Measurements from ENCODE around the gene MTHFR.
A peak's percentile ranks its signal among the peaks of the same experiment; 100 is the strongest.
"Not testable (repeated sequence)": the region's sequence is repeated elsewhere in the genome, so short reads cannot be mapped to it uniquely, and the experiment has no call there.

MTHFR gene

DNA sequence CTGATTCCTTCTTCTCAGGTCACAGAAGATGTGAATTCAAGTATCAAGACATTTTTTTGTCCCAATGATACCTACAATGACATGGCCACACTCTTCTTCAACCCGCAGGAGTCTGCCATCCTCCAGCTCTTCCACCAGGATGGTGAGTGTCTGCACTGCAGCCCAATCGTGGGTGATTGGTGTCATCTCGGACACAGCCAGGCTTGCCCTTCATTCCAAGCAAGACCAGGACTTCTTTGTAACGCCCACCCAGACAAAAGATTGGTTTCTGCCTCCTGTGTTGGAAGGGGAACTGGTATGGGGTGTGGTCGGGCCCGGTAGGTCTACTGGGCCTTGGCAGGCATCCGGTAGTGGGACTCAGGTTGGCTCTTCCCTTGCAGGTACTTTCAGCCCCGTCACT, 27.7 kb upstream of the MTHFR start:
- no peak for DNase-seq

DNA sequence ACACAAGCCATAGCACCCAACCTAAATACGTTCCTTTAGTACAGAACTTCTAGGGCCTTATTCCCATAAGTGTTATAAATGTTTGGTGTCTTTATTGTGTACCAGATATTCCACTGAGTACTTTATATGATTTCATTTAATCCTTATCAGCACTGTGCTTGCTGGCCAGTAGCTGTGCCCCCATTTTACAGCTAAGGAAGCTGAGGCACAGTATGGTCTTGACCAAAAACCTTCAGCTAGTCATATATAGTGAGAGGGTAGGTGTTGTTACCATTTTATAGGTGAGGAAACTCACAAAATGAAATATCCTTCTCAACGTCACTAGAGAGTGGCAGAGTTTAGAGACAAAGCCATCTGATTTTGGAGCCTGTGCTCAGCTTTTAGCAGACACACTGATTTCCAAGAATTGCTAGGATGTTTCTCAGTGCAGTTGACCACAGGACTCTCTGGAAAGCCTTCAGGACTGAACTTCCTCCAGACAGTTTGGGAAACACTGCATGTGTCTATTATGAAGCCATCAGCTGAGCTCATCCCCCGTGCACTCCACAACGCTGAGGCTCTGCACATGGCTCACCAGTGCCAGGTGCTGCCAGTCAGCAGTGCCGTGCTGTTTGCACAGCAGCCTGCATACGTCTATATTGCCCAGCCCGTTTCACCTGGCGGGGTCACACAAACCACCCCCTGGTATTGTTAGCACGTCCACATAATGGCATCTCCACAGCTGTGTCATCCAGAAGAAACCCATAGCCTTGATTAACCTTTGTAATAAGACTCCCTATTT, 26.4 kb upstream of the MTHFR start:
- DNase-seq: no peak
- no peak for ATAC-seq

More for the DNA sequence above, 27.7 kb upstream of the MTHFR start:
- ATAC-seq: no peak

DNA sequence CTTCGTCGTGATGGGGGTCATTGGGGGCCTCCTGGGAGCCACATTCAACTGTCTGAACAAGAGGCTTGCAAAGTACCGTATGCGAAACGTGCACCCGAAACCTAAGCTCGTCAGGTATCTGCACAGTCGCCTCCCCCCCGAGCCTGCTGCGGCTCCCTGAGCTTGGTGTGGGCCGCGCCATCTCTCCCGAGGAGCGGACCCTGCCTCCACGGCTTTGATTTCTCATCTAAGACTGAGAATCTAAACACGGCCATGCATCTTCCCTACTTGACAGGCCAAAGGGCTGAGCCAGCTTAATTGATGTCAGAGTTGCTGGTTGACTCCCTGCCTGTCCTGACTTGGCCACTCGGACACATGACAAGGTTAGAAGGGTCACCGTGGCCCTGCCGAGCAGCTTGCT, 22.7 kb upstream of the MTHFR start:
- DNase-seq (no peak), ATAC-seq (no peak)

DNA sequence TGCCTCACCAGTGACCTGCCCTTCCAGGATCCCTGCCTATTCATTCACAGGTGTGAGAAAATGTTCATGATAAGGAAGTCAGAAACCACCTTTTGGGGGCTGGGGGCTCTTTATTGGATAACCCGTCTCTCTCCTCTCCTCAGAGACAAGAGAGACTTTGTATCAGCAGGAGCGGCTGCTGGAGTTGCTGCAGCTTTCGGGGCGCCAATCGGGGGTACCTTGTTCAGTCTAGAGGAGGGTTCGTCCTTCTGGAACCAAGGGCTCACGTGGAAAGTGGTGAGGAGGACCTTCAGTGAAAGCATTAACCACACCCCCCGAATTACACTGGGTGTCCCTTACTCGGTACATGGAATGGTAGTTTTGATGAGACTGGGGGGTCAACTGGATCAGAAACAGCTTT, 21.2 kb upstream of the MTHFR start:
- ATAC-seq (no peak), DNase-seq (no peak)

DNA sequence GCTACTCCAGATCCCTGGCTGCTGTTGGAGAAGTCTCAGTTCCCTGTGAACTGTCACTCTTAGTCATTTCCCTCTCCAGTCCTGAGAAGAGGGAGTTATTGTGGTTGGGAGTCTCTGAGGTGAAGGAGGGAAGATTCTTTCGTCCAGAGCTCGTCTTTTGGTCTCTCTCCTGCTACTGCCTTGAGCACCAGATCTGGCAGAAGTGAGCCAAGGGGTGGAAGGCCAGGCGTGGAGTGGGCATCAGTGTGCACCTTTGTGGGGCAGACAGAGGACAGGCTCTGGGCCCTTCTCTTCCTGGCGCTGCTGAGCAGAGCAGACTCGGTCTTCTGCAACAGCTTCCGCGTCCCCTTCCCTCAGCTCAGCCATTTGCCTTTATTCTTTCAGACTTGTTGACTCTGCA, 19.4 kb upstream of the MTHFR start:
- ATAC-seq: no peak
- no peak for DNase-seq

DNA sequence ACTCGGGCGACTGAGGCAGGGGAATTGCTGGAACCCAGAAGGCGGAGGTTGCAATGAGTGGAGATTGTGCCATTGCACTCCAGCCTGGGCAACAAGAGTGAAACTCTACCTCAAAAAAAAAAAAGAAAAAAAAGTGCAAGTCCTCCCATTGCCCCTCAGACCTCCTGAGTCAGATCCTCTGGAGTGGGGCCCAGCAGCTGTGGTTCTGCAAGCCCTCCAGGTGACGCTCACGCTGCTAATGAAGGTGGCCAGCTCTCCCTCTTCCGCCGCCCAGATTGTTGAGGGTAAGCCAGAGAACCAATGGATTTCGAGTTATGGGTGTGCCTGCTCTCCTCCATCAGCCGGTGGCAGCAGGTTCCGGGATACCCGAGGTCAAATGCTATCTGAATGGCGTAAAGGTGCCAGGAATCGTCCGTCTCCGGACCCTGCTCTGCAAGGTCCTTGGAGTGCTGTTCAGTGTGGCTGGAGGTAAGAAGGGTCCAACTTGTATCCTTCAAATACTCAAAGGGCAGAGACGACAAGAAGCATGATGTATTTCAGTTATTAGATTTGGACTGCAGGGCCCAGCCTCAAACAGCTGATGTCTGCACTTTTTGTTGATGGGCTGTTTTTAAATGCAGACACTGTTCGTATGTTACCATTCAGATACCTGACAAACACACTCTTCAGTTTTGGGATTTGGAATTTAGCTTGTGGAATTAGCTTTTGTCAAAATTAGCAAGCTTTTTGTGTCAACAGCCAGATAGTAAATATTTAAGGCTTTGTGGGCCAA, 17.8 kb upstream of the MTHFR start:
- DNase-seq: no peak
- ATAC-seq: no peak

DNA sequence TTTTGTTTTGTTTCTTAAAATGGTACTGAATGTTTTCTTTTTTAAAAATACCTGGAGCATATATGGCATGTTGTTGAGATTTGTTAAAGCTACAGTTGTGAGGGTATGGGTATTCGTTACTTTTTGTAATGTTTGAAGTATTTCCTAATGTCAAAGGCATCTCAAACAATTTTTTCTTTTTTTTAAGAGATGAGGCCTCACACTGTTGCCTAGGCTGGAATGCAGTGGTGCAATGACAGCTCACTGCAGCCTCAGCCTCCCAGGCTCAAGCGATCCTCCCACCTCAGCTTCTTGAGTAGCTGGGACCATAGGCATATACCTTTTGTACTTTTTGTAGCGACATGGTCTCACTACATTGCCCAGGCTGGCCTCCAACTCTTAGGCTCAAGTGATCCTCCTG, 16.3 kb upstream of the MTHFR start:
- ATAC-seq (no peak), DNase-seq (no peak)

DNA sequence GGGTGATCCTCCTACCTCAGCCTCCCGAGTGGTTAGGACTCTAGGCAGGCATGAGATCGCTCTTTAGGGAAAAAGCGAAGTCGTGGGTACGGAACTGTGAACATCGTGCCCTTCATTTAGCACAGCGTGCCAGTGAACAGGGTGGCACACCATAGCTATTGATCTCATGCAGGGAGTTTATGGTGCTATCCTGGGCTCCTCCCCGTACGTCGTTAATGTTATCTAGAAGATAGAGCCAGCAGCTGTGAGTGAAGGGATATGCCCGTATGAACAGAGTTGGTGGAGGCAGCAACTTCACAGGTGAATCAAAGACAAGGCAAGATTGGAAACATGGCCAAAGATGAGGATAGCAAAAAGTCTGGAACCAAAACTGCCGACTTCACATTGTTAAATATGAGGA, 11.4 kb upstream of the MTHFR start:
- ATAC-seq (no peak), DNase-seq (no peak)

DNA sequence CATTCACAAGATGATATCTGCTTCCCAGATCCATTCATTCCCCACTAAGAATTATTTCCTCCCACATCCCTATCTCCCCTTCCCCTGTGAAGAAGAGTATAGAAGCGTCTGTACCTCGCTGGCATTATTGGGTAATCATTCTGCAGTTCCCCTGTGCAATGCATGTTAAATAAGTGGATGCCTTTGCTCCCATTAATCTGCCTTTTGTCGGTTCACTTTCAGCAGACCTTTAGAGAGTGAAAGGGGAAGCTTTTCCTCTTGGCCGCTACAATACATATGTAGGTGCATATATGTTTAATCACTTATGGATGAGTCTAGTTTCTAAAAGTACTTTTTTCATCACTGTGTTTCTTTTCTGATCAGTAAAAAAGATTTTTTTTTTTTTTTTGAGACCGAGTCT, 7.3 kb upstream of the MTHFR start:
- ATAC-seq (no peak), DNase-seq (no peak)

DNA sequence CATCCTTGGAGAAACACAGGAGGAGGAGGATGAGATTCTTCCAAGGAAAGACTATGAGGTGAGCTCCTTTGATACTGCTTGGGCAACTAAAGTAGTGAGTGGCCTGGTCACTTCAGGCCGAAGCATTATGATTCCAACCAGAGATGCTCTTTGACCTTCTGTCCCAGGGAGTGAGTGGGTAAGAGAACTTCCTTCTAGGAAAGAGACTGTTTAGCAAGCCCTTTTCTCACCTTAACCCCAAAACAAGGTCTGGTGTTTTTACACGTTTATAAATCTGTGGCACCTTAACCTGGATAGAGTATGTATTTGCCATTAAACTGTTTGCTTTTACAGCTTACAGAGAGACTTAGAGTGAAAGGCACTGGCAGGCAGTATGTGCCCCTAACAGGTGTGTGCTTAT, 1.4 kb upstream of the MTHFR start:
- ATAC-seq (no peak), DNase-seq (no peak)

DNA sequence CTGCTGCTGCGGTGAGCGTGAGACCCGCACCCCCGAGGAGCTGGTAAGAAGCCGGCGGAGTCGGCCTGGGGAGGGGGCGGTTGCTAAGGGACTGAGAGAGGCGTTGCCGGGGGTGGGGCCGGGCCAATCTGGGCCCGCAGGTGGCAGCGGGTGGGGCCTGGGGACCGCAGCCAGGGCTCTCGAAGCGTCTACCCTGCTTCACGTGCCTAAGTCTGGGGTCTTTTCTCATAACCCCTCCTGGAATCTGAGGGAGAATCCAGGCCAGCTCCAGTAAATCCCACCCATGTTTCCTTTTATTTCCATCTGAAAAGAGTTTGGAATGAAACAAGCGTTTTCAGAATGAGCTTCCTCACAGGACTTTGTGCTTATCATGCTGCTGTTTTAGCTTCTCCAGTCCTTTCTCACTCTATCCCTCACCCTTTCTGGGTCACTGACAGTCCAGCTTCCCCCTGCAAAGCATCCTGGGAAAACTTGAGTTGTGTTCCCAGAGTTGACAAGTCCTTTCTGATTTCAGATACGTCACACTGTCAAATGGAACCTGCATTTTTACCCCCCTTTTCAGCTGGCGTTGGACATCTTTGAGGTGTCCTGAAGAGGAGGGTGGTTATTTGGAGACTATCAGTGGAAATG, 658 bp upstream of the MTHFR start:
- DNase-seq (no peak), ATAC-seq (peak; percentile 45)

DNA sequence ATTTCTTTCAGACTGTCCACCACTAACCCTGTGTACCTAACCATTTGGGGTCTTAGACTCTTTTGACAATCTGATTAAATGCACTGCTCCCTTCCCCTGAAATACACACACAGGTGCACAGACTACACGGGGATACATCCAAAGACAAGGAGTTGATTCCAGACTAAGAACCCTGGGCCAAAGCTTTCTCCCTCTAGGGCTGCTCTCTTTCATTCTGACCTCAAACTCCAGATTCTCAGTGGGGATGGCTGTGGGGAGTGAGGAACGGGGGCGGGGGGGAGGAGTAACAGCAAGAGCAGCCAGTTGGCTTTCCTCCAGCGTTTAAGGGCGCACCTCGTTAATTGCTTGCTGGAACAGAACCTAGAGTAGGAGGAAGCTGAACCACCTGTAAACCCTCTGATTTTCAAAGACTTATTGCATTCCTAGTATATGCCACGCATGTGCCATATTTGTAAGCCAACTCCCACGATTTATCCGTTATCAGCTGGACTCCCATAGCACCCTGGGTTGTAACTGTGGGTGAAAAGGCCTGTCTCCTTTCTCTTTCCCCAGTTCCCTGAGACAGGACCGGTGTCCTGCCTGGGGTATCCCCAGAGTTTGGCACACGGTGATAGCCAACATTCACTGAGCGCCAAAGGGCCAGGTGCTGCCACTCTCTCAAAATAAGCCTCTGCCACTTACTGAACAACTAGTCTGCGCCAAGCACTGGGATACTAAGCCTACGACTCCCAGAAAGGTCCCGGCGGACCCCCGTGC, 920 bp downstream of the MTHFR start:
- DNase-seq (peak; percentile 44), ATAC-seq (no peak)

DNA sequence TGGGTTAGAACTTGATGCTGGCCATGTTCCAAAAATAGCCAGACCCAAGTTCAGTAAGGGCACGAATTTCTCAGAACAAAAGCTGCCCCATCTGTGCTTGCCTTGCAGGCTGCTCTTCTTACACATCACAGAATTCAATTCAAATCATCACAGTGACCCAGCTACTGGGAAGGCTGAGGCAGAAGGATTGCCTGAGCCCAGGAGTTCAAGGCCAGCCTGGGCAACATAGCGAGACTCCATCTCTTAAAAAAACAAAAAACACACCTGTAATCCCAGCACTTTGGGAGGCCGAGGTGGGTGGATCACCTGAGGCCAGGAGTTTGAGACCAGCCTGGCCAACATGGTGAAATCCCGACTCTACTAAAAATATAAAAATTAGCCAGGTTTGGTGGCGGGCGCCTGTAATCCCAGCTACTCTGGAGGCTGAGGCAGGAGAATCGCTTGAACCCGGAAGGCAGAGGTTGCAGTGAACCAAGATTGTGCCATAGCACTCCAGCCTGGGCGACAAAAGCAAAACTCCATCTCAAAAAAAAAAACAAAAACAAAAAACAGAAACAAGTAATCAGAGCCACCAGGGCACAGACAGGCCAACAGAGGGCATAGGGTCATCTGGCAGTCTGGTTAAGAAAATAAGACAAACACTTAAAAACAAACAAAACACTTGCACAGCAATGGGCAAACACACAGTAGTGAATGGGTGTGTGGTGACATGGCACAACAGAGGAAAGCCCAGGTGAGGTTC, 1.7 kb downstream of the MTHFR start:
- not testable (repeated sequence) for ATAC-seq, DNase-seq

DNA sequence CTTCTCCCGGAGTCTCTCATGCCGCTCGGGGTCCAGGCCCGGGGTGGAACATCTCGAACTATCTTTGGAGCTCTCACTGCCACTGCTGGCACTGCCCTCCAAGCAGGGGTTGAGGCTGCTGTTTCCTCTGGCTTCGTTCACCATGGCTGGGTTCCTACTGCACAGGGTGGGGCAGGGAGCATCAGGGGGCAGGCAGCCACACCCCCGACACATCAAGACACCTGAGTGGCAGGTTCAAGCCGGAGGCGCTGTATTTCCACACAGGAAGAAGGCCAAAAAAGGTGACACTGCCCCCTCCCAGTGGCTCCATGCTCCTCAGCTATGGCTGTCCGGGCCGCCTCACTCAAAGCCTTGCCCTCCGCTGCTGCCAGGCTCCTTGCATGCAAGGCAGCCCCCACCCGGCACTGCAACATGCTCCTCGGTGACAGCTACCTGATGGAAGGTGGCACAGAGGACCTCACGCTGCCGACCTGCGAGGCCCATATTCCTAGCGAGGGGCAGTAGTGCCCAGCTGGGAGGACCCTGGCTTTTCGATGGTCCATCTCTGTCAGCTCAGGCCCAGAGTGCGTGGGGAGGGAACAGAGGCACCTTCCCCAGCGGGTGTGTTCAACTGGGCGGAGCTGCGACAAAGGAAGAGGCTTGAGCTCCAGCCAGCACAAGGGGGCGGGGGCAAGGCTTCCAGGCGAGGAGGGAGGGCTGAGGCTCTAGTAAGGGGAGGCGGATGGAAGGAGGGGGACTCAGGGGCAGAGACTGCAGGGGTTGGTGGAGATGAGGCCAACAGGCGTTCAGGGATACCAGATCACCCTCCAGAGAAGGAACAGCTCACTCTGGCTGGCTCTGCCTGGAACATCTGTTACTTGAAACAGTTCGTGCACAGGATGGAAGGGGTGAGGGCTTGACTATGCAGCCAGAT, 2.5 kb downstream of the MTHFR start:
- ATAC-seq: peak; percentile 31

DNA sequence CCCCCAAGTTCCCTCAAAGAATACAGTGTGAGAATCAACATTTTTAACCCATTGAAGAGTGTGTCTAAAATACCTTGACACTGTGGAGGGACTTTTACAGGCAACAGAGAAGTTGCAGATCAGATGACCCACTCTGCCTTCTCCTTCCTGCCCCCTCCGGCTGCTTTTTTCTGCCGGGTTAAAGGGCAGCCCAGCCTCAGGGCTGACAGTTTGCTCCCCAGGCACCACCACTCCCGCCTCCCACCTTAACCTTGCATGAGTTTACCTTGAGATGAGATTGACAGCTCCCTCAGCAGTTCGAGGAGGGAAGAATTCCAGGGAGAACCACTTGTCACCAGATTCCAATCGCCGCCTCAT, 3.2 kb downstream of the MTHFR start:
- DNase-seq: no peak
- no peak for ATAC-seq

More for the DNA sequence above, 2.5 kb downstream of the MTHFR start:
- DNase-seq: peak; percentile 80

DNA sequence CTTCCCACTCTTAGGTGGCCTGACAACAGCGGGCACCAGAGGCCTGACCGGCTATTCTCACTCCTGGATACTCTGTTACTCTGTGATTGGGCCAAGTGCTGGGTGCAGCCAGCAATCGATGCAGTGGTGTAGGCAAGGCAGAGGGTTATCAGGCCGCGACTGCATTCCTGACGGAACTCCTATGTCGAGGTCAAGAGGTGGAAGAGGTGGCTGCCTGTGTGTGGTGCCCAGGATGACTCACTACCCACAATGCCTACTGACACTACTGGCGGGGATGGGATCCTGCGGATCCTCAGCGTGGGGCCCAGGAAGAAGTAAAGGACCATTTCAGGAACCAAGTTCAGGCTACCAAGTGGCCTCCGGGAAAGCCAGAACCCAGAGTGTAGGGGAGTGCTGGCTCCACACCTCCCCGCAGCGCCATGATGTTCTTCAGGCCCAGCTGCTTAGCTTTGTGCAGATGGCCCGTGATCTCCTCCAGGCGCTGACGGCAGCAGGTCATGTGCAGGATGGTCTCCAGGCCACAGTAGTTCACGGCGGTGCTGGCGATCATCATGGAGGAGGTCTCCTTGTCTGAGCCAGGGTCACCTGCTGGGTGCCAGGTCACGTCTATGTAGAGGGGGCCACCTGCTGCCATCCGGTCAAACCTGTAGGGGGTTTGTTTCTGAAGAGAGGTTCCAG, 4.9 kb downstream of the MTHFR start:
- DNase-seq: no peak
- ATAC-seq: no peak

DNA sequence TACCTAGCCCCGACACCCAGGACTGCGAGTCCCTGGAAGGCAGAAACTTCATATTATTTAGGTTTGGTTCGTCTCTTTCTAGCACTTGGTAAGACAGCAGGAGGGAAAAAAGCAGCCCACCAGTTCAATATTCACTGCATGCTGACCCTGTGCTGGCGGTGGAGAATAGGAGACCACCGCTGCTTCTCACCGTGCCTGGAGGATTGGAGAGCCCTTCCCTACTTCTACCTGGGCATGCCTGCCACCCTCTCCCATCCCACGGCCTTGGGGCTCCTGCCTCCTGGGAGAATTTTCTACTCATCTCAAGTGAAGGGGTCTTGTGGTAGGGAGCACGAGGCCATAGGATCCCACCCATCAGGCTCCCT, 5.4 kb downstream of the MTHFR start:
- ATAC-seq (no peak), DNase-seq (no peak)

DNA sequence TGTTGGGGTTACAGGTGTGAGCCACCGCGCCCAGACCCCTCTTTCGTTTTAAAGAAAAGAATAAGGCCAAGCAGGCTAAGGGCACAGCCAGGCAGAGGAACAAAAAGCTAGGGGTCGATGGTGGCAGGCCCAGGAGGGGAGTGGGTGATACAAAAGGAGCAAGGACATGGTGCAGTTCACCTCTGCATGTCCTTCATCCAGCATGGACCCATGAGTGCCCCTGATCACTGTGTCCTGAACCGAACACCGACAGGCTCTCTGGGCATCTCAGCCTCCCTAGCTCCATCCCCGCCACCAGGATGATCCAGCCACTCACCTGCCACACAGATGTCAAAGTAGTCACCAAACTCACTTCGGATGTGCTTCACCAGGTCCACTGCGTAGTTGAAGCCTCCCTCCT, 5.9 kb downstream of the MTHFR start:
- no peak for DNase-seq
- no peak for ATAC-seq

DNA sequence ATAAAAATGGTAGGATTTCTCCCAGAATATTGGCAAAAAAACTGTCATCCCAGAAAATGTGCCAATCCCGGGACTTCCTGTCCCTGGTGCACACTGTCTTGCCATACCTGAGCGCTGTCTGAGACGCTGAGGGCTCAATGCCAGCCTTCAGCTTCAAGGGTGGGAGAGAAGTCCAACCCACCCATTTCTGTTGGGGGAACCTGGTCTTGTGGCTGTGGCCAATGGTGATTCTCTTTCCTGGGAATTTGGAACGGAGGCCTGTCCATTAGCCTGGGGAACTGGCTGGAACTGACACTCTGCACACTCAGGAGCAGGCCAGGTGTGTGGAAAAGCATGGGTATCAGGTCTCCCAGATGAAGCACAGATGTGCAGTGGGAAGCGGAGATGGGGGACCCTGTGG, 6.7 kb downstream of the MTHFR start:
- no peak for ATAC-seq
- DNase-seq: no peak

DNA sequence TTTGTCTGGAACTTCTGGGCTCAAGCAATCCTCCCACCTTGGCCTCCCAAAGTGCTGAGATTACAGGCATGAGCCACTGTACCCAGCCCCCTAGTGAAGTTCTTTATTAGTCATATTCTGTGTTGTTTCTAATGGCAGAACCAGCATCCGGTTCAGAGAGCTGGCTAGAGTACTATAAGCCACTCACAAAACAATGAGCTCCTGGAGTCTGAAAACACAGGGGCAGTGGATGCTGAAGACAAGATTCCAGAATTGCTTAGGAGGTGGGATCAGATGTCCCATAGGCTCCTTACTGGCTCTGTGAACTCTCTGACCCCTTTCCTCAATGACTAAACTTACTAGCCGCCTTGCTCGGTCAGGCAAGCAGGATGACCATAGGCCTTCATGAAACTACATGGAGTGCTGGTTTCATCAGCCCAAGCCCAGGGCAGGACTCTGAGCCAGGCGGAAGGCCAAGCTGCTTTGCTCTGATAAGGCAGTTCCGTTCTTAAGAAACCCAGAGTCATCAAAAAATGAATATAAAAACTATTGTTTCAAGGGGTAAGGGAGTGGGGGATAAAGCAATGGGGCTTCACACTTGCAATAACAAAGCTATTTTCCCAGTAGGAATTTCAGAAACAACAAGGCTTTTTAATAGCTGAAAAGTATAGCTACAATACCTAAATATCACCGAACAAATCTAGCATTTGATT, 8.1 kb downstream of the MTHFR start:
- DNase-seq (no peak), ATAC-seq (no peak)
